BJ (cell line): ENCODE results near the gene ITGB6. TPM values are rescaled to one million over a fixed set of nuclear protein-coding genes. Genes with fewer than 3 reads are reported as not detected.
"Not testable (repeated sequence)": the region's sequence is repeated elsewhere in the genome, so short reads cannot be mapped to it uniquely, and the experiment has no call there.

Source experiments
- CTCF ChIA-PET: fragments of 350-600 bp; formaldehyde crosslinking; extraction: SDS; loops from one replicate; lab custom pipeline; 2021; ENCODE audit warnings: antibody characterized with exemption, inconsistent platforms; lab: Yijun Ruan, JAX
- POLR2A ChIA-PET: fragments of 300-600 bp; sonication (Branson Sonifier 250); formaldehyde crosslinking; extraction: SDS; loops from one replicate; lab custom pipeline; 2021; ENCODE audit warnings: antibody characterized with exemption; lab: Charles Lee
- DNase-seq: peaks from one replicate; pipeline ENCODE4 v3.0.0-alpha.2; 2011; ENCODE audit warnings: low read depth
- H3K27me3 ChIP-seq: 2 replicates; pipeline ENCODE4 v1.6.0; 2011; ENCODE audit warnings: low read length; ENCODE audit not compliant: control insufficient read depth, insufficient read depth
- H3K36me3 ChIP-seq: 2 replicates; pipeline ENCODE4 v1.5.1; 2011; ENCODE audit warnings: low read length; ENCODE audit not compliant: control insufficient read depth, insufficient read depth
- H3K4me3 ChIP-seq: 2 replicates; pipeline ENCODE4 v1.5.1; 2011; ENCODE audit warnings: low read depth, mild to moderate bottlenecking, control low read depth, low read length
- CTCF ChIP-seq: IDR thresholded peaks from 2 replicates; pipeline ENCODE4 v1.5.1; 2011; ENCODE audit warnings: low read depth, mild to moderate bottlenecking, control low read depth, inconsistent platforms, low read length, moderate library complexity; ENCODE audit not compliant: insufficient read depth
- polyA plus RNA-seq: library from polyadenylated mRNA; depleted of rRNA; stranded (reverse); fragments of >200 nt; gene quantifications from 2 replicates; pipeline ENCODE4 v1.2.3, GENCODE V29; 2011

ITGB6 gene
- polyA plus RNA-seq, 1 experiment, result 0.01 TPM

- TF ChIP-seq CTCF, result no peak
- no peak overlapping the region for H3K4me3 ChIP-seq
- no peak for DNase-seq
- no peaks in the 10 kb centered on the region for H3K27me3 ChIP-seq
- POLR2A ChIA-PET, result no interaction called here
- H3K36me3 ChIP-seq, result no peaks in the 10 kb centered on the region
- CTCF ChIA-PET, result interaction anchor here (0.8 to 1.7 kb wide), 4 partner anchors 13 to 21 kb away, joined by 3 to 5 read pairs (median 3); no protein-coding TSS in a partner anchor
Measured at GRCh38 chr2:160194946-160195345, 5.1 kb downstream of the ITGB6 start.

- Histone ChIP-seq H3K36me3 (no peaks in the 10 kb centered on the region), H3K4me3 (no peak overlapping the region), H3K27me3 (no peaks in the 10 kb centered on the region)
- DNase-seq, result no peak
- CTCF ChIA-PET, result interaction anchor here (1.2 to 1.7 kb wide), 3 partner anchors 13 to 20 kb away, joined by 3 to 5 read pairs (median 3); no protein-coding TSS in a partner anchor
- POLR2A ChIA-PET, result no interaction called here
- no peak for TF ChIP-seq CTCF
Measured at GRCh38 chr2:160194351-160194750, 5.7 kb downstream of the ITGB6 start.

- POLR2A ChIA-PET, result not testable (repeated sequence)
Measured at GRCh38 chr2:160181146-160181836, 18.8 kb downstream of the ITGB6 start.

GRCh38 chr2:160180690-160181089 lies 19.4 kb downstream of the ITGB6 start:
- H3K36me3 ChIP-seq, DNase-seq, H3K4me3 ChIP-seq, POLR2A ChIA-PET, H3K27me3 ChIP-seq: not testable (repeated sequence)
- CTCF ChIA-PET, result interaction anchor here (1.2 kb wide), 1 partner anchor 14 kb away, joined by 3 read pairs; no protein-coding TSS in a partner anchor

More at GRCh38 chr2:160181146-160181836, 18.8 kb downstream of the ITGB6 start:
- not testable (repeated sequence) for H3K36me3 ChIP-seq, H3K27me3 ChIP-seq, DNase-seq, H3K4me3 ChIP-seq
- CTCF ChIA-PET, result interaction anchor here (1.2 to 2.1 kb wide), 3 partner anchors 8 to 14 kb away, joined by 3 to 5 read pairs (median 5); no protein-coding TSS in a partner anchor

- ChIA-PET CTCF (interaction anchor here (1.2 kb wide), 1 partner anchor 15 kb away, joined by 3 read pairs; no protein-coding TSS in a partner anchor), POLR2A (no interaction called here)
- no peaks in the 10 kb centered on the region for H3K36me3 ChIP-seq
- H3K27me3 ChIP-seq, result no peaks in the 10 kb centered on the region
- no peak for DNase-seq
- TF ChIP-seq CTCF, result no peak
- H3K4me3 ChIP-seq, result no peak overlapping the region
Measured at GRCh38 chr2:160180172-160180571, 19.9 kb downstream of the ITGB6 start.

GRCh38 chr2:160175169-160176134 lies 24.6 kb downstream of the ITGB6 start:
- POLR2A ChIA-PET, result no interaction called here
- H3K36me3 ChIP-seq, result no peaks in the 10 kb centered on the region
- no peak overlapping the region for H3K4me3 ChIP-seq
- TF ChIP-seq CTCF, result no peak
- H3K27me3 ChIP-seq, result no peaks in the 10 kb centered on the region
- DNase-seq, result no peak
- CTCF ChIA-PET, result interaction anchor here (1.2 kb wide), 1 partner anchor 169 kb away, joined by 3 read pairs; no protein-coding TSS in a partner anchor
